Fibroblast of the aortic adventitia (primary cell): Measurements from ENCODE around the gene ATP11A. TPM values are rescaled to one million over a fixed set of nuclear protein-coding genes. Genes with fewer than 3 reads are reported as not detected.

Source experiments
- DNase-seq: peaks from one replicate; pipeline ENCODE4 v3.0.0-alpha.2; 2010; ENCODE audit warnings: low read depth
- H3K4me3 ChIP-seq: 2 replicates; pipeline ENCODE4 v1.5.1; 2011; ENCODE audit warnings: low read depth, mild to moderate bottlenecking, control low read depth, low read length, moderate library complexity
- CTCF ChIP-seq: IDR thresholded peaks from 2 replicates; pipeline ENCODE4 v1.5.1; 2011; ENCODE audit warnings: mild to moderate bottlenecking, low read length, control low read depth, inconsistent platforms; ENCODE audit not compliant: insufficient read depth
- total RNA-seq: library from RNA; depleted of rRNA; stranded (reverse); fragments of >200 nt; gene quantifications from 2 replicates; pipeline ENCODE4 v1.2.3, GENCODE V29; 2012; ENCODE audit warnings: low replicate concordance

ATP11A gene
- total RNA-seq, 1 donor, result 8.9 TPM

GRCh38 chr13:112715715-112716460 lies 26.1 kb downstream of the ATP11A start:
- no peak for TF ChIP-seq CTCF
- H3K4me3 ChIP-seq, result no peak overlapping the region
- DNase-seq, result no peak

- no peak overlapping the region for H3K4me3 ChIP-seq
- no peak for TF ChIP-seq CTCF
- no peak for DNase-seq
Observed at GRCh38 chr13:112716461-112716820, 26.6 kb downstream of the ATP11A start.

DNA sequence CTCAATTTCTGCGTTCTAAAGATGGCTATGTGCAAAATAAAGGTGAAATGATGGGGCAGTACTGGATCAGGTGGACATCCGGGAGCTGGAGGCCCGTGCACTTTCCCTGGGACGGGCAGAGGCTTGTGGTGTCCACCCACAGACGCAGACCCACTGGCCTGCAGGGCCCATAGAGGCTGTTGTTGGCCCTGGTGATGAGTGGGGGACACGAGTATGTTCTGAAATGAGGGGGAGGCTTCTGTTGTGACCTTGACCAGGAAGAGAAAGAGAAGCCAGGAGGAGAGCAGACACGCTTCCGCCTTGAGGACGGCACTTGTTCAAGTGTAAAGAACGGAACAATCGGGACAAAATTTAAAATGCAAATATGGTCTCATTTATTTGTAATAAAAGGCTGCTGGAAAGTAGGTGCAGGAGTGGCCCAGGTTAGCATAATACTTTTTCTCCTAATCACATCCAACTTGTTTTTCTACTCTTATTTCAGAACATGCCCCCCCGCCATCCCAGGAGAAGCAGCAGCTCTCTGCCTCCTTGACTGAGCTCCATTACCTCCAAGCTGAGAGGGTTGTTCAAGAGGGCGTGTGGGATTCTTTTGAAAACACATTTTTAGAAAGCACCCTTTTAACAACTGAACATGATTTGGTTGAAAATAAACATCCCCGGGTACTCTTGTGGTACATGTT lies 27.1 kb downstream of the ATP11A start:
- no peak for DNase-seq
- TF ChIP-seq CTCF, result no peak
- H3K4me3 ChIP-seq, result no peak overlapping the region

- no peak for DNase-seq
- H3K4me3 ChIP-seq, result no peak overlapping the region
- TF ChIP-seq CTCF, result no peak
Observed at GRCh38 chr13:112718318-112718717, 28.5 kb downstream of the ATP11A start.

GRCh38 chr13:112719016-112719415 lies 29.2 kb downstream of the ATP11A start:
- DNase-seq, result no peak
- no peak for TF ChIP-seq CTCF
- H3K4me3 ChIP-seq, result no peak overlapping the region

DNA sequence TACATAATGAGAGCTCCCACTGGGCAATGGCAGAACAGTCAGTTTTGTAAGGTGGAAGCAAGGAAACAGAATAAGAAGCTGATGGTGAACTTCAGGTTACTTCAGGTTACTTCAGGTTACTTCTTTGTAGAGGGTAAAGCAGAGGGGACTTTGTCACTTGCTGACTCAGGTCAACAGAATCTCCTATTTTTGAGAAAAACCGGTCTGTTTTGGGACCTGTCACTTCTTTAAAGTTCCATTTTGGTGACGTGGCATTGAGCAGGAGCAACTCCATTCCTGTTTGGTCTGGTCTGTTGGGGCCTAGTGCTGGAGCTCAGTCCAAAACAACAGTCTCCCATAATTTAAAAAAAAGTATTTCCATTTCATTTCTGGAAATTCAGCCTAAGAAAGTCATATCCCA lies 29.7 kb downstream of the ATP11A start:
- DNase-seq, result no peak
- TF ChIP-seq CTCF, result no peak
- no peak overlapping the region for H3K4me3 ChIP-seq
